ENCODE measurements around the gene RSAD2.

The RSAD2 gene

DNA sequence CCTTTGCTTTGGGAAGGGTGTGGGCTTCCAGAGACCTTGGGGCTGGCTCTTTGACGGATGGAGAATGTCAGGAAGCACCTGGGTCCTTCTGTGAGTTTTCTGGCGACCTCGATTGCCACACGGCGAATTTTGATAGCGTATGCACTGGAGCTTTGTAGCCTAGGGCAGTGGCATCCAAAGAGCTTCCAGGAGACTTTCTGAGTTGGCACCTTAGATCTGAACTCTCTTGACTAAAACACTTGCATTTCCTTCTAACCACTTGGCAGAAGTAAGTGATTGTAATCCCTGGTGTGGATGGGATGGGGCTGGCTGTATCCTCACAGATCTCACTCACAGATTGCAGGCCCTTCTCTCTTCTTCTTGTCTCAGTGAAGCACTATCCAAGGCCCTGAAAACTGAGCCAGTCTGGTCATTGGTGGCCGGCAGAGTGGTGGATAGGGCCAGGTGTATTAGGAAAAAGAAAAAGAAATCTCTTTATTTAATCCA is 47.4 kb downstream of the RSAD2 start:
- TF ChIP-seq, protein P1, sequence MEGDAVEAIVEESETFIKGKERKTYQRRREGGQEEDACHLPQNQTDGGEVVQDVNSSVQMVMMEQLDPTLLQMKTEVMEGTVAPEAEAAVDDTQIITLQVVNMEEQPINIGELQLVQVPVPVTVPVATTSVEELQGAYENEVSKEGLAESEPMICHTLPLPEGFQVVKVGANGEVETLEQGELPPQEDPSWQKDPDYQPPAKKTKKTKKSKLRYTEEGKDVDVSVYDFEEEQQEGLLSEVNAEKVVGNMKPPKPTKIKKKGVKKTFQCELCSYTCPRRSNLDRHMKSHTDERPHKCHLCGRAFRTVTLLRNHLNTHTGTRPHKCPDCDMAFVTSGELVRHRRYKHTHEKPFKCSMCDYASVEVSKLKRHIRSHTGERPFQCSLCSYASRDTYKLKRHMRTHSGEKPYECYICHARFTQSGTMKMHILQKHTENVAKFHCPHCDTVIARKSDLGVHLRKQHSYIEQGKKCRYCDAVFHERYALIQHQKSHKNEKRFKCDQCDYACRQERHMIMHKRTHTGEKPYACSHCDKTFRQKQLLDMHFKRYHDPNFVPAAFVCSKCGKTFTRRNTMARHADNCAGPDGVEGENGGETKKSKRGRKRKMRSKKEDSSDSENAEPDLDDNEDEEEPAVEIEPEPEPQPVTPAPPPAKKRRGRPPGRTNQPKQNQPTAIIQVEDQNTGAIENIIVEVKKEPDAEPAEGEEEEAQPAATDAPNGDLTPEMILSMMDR (IDR thresholded peaks at IDR 0.05; ENCODE audit: insufficient read depth, low read length, poor library complexity, severe bottlenecking) = no peak
- H3K36me3 ChIP-seq (ENCODE audit: control insufficient read depth, insufficient read depth, low read length) = no peaks in the 10 kb centered on the region; the same call in 1 of the 2 replicates
- H3K4me3 ChIP-seq (replicated peaks; ENCODE audit: low read depth, low read length) = no peak overlapping the region
- no peak for DNase-seq (ENCODE audit: extremely low read depth, insufficient read length)
- no peaks in the 10 kb centered on the region for H3K27me3 ChIP-seq (replicated peaks; ENCODE audit: control insufficient read depth, insufficient read depth, low read length)

- TF ChIP-seq, protein P1 (IDR thresholded peaks at IDR 0.05; ENCODE audit: insufficient read depth, low read length, poor library complexity, severe bottlenecking) = no peak
- no peak overlapping the region for H3K4me3 ChIP-seq (replicated peaks; ENCODE audit: low read depth, low read length)
- DNase-seq (ENCODE audit: extremely low read depth, insufficient read length) = no peak
- H3K27me3 ChIP-seq (replicated peaks; ENCODE audit: control insufficient read depth, insufficient read depth, low read length) = no peaks in the 10 kb centered on the region
- no peaks in the 10 kb centered on the region; the same call in 1 of the 2 replicates for H3K36me3 ChIP-seq (ENCODE audit: control insufficient read depth, insufficient read depth, low read length)
Observed at GRCh38 chr2:6926071-6926732, 48.6 kb downstream of the RSAD2 start.

- Histone ChIP-seq H3K36me3 (ENCODE audit: control insufficient read depth, insufficient read depth, low read length) (no peaks in the 10 kb centered on the region), H3K27me3 (replicated peaks; ENCODE audit: control insufficient read depth, insufficient read depth, low read length) (no peaks in the 10 kb centered on the region), H3K4me3 (replicated peaks; ENCODE audit: low read depth, low read length) (no peak overlapping the region)
- TF ChIP-seq, protein P1 (IDR thresholded peaks at IDR 0.05; ENCODE audit: insufficient read depth, low read length, poor library complexity, severe bottlenecking) = no peak
- DNase-seq (ENCODE audit: extremely low read depth, insufficient read length) = no peak
Observed at GRCh38 chr2:6927186-6927585, 49.6 kb downstream of the RSAD2 start.

DNA sequence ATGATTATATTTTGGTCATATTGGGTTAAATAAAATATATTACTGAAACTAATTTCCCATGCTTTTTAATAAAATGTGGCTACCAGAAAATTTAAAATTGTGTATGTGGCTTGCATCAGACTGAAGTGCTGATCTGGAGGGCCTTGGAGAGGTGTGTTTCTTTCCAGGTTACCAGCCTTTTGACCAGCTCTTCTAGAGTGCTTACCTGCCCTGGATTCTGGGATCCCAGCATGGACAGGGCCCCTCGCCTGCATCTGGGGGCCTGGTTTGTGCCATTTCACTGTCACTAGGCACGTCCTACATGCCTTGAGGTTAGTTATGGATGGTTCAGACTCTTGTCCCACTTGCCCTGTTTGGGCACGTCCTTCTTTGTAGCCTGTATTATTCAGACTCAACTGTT is 50.2 kb downstream of the RSAD2 start:
- H3K27me3 ChIP-seq (replicated peaks; ENCODE audit: control insufficient read depth, insufficient read depth, low read length) = no peaks in the 10 kb centered on the region
- no peak for DNase-seq (ENCODE audit: extremely low read depth, insufficient read length)
- H3K36me3 ChIP-seq (ENCODE audit: control insufficient read depth, insufficient read depth, low read length) = no peaks in the 10 kb centered on the region
- TF ChIP-seq, protein P1 (IDR thresholded peaks at IDR 0.05; ENCODE audit: insufficient read depth, low read length, poor library complexity, severe bottlenecking) = no peak
- H3K4me3 ChIP-seq (replicated peaks; ENCODE audit: low read depth, low read length) = no peak overlapping the region

DNA sequence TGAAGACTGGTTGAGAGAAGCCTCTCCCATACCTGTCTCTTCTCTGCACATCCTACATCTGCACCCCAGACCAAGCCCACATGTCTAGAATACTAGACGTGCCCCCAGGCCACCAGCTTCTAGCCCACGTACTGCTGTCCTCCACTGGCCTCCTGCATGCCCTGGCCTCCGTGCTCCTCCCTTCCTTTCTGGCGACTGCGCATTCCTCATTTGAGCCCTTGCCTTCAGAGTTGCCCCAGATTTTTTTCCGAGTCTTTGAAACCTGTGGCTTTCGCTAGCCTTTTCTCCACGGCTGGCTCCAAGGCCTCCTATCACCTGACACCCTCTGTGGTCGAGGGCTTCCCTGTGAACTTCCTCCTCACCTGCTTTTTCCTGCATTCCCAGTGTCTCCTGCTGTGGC is 50.9 kb downstream of the RSAD2 start:
- DNase-seq (ENCODE audit: extremely low read depth, insufficient read length) = no peak
- Histone ChIP-seq H3K4me3 (replicated peaks; ENCODE audit: low read depth, low read length) (no peak overlapping the region), H3K36me3 (ENCODE audit: control insufficient read depth, insufficient read depth, low read length) (no peaks in the 10 kb centered on the region), H3K27me3 (replicated peaks; ENCODE audit: control insufficient read depth, insufficient read depth, low read length) (no peaks in the 10 kb centered on the region)
- TF ChIP-seq, protein P1 (IDR thresholded peaks at IDR 0.05; ENCODE audit: insufficient read depth, low read length, poor library complexity, severe bottlenecking) = no peak

Data from GM06990 (cell line).